GM23338 (cell line): ENCODE data around the gene SPA17.

Source experiments
- EZH2 ChIP-seq: fragments of 200-600 bp; sonication (generic); IDR thresholded peaks from one replicate; pipeline ENCODE4 v1.8.0; 2017; ENCODE audit warnings: antibody characterized with exemption, mild to moderate bottlenecking, low read depth; ENCODE audit not compliant: unreplicated experiment
- EZH2phosphoT487 ChIP-seq: fragments of 200-600 bp; sonication (generic); IDR thresholded peaks from one replicate; pipeline ENCODE4 v1.8.1; 2018; ENCODE audit warnings: antibody characterized with exemption; ENCODE audit not compliant: unreplicated experiment
- JUNB ChIP-seq: IDR thresholded peaks from one replicate; pipeline ENCODE4 v1.6.1; 2016; ENCODE audit warnings: antibody characterized with exemption; ENCODE audit not compliant: unreplicated experiment
- POLR2AphosphoS5 ChIP-seq: IDR thresholded peaks from 2 replicates; pipeline ENCODE4 v1.6.1; 2016; ENCODE audit warnings: antibody characterized with exemption, low read depth
- REST ChIP-seq: IDR thresholded peaks from one replicate; pipeline ENCODE4 v1.6.1; 2018; ENCODE audit warnings: antibody characterized with exemption; ENCODE audit not compliant: unreplicated experiment
- ZNF331 ChIP-seq: fragments of 250-450 bp; sonication (Bioruptor Pico); IDR thresholded peaks from 2 replicates; pipeline ENCODE4 v1.5.0; 2020; ENCODE audit warnings: low read depth, mild to moderate bottlenecking, moderate library complexity
- TF ChIP-seq, protein P1 (sequence below), 2 experiments: fragments of 200-600 bp in 1 of 2; sonication (generic) in 1 of 2; conservative IDR thresholded peaks; 2 replicates each; pipeline versions ENCODE4 v1.5.1 to v1.6.1; 2016 to 2017; ENCODE audit warnings: antibody characterized with exemption in 2 of 2, low read depth in 2 of 2, mild to moderate bottlenecking in 2 of 2, moderate library complexity in 1 of 2

DNA sequence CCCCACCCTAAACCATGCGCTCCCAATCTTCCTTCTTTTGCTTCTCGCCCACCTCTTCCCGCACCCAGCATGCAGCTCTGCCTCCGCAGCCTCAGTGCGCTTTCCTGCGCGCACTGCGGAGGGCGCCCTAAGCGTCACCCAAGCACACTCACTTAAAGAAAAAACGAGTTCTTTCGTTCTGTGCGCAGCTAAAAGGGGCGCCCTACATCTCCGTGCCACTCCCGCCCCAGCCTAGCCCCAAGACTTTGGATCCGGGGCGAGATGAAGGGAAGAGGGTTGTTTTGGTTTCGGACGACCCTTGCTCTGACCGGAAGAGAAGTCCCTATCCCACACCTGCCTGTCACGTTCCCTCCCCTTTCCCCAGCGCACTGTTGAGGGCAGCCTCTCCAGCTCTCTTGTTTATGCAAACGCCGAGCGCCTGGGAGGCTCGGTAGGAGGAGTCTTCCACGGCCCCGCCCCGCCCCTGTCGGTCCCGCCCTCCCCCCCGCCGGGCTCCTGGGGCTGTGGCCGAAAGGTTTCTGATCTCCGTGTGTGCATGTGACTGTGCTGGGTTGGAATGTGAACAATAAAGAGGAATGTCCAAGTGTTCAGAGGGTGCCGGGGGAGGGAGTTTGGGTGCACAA, 73.0 kb downstream of the SPA17 start:
- TF ChIP-seq EZH2phosphoT487 (no peak), REST (no peak), EZH2 (peak; percentile 52), ZNF331 (CRISPR knock-in tag) (no peak), POLR2AphosphoS5 (no peak; the same call in 1 of the 2 replicates), JUNB (no peak)
- TF ChIP-seq, protein P1, sequence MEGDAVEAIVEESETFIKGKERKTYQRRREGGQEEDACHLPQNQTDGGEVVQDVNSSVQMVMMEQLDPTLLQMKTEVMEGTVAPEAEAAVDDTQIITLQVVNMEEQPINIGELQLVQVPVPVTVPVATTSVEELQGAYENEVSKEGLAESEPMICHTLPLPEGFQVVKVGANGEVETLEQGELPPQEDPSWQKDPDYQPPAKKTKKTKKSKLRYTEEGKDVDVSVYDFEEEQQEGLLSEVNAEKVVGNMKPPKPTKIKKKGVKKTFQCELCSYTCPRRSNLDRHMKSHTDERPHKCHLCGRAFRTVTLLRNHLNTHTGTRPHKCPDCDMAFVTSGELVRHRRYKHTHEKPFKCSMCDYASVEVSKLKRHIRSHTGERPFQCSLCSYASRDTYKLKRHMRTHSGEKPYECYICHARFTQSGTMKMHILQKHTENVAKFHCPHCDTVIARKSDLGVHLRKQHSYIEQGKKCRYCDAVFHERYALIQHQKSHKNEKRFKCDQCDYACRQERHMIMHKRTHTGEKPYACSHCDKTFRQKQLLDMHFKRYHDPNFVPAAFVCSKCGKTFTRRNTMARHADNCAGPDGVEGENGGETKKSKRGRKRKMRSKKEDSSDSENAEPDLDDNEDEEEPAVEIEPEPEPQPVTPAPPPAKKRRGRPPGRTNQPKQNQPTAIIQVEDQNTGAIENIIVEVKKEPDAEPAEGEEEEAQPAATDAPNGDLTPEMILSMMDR (conservative IDR thresholded peaks at IDR 0.05; ENCODE audit: low read depth in 2 of 2) = peak; percentile 60 to 81
